ENCODE results near the gene TTI1. TPM values are rescaled to one million over a fixed set of nuclear protein-coding genes. Genes with fewer than 3 reads are reported as not detected.

Gene TTI1
- total and polyA plus RNA-seq, 12 donors: 8.3 to 14.8 (median 11.2) TPM

DNA sequence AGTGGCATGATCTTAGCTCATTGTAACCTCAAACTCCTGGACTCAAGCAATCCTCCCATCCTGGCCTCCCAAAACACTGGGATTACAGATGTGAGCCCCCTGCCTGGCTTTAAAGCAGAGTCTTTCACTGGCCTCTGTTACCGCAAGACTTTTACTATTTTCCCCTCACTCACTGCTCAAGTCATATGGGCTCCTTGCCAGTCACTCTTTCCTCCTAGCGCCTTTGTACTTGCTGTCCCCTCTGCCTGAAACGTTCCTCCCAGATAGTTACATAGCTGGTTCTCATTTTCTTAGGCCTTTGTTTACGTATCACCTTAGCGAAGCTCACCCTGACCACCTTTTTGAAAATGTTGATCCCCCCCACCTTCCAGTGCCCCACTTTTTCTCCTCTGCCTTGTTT lies 29.6 kb upstream of the TTI1 start:
- TF ChIP-seq, protein P1, sequence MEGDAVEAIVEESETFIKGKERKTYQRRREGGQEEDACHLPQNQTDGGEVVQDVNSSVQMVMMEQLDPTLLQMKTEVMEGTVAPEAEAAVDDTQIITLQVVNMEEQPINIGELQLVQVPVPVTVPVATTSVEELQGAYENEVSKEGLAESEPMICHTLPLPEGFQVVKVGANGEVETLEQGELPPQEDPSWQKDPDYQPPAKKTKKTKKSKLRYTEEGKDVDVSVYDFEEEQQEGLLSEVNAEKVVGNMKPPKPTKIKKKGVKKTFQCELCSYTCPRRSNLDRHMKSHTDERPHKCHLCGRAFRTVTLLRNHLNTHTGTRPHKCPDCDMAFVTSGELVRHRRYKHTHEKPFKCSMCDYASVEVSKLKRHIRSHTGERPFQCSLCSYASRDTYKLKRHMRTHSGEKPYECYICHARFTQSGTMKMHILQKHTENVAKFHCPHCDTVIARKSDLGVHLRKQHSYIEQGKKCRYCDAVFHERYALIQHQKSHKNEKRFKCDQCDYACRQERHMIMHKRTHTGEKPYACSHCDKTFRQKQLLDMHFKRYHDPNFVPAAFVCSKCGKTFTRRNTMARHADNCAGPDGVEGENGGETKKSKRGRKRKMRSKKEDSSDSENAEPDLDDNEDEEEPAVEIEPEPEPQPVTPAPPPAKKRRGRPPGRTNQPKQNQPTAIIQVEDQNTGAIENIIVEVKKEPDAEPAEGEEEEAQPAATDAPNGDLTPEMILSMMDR (IDR thresholded peaks at IDR 0.05): no peak
- DNase-seq: no peak
- H3K27ac ChIP-seq: no peak overlapping the region
- H3K9me3 ChIP-seq: no peaks in the 10 kb centered on the region
- ATAC-seq: no peak
- peaks cover 0 to 31% (median 24%) of the 10 kb centered on the region in 9 donors for H3K4me1 ChIP-seq
- WGBS, 2 donors: 70 to 75% methylated on average over 5 of the region's 5 CpGs
- peaks cover 0 to 100% (median 43%) of the 10 kb centered on the region in 9 donors for H3K36me3 ChIP-seq
- intact Hi-C loops (cut with DNase I): loop anchor here in 2 of 10 donors (5.0 kb wide), 2 partner anchors 99 to 159 kb away; no protein-coding TSS in a partner anchor
- no peak overlapping the region for H3K4me3 ChIP-seq
- no peaks in the 10 kb centered on the region for H3K27me3 ChIP-seq

DNA sequence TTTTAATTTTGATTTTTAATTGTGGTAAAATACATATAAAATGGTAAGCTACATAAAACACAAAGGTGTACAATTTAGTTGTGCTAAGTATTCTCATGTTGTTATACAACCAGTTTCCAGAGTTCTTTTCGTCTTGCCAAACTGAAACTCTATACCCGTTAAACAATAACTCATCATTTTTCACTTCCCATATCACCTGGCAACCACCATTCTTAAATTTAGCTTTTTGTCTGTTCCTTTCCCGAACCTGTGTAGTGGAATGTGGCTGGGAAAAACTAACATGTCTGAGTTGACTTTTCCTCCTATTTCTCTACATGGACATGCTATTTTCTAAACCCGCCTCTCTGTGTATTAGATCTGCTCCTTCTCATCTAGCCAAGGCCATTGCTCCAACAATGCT lies 27.9 kb upstream of the TTI1 start:
- Histone ChIP-seq H3K4me1 (peaks cover 0 to 27% (median 11%) of the 10 kb centered on the region in 9 donors), H3K9me3 (no peaks in the 10 kb centered on the region), H3K27me3 (no peaks in the 10 kb centered on the region), H3K27ac (peak overlapping the region in 1 of 10 donors; percentile 3), H3K36me3 (peaks cover 0 to 99% (median 43%) of the 10 kb centered on the region in 9 donors), H3K4me3 (no peak overlapping the region)
- DNase-seq: no peak
- intact Hi-C loops (cut with DNase I): loop anchor here in 2 of 10 donors (5.0 kb wide), 2 partner anchors 101 to 161 kb away; no protein-coding TSS in a partner anchor
- 77 to 88% methylated on average over 4 of the region's 4 CpGs for WGBS, 2 donors
- TF ChIP-seq, protein P1 (IDR thresholded peaks at IDR 0.05): no peak
- no peak for ATAC-seq

DNA sequence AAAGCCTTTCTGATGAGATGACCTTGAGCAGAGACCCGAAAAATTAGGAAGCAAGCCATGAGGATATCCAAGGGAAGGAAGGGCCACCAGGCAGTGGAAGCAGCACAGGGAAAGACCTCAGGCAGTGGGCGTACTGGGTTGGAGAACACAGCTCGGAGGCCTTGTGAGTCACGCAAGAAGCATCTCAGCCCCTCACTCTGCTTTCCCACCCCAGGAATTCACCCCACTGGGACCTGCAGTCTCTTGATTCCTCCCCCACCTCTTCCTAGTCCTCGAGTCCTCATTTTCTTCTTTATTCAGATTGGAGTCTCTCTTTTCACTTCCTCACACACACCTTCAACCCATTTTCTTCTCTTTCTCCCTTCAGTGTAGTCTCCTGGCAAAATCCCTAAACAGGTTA lies 27.3 kb upstream of the TTI1 start:
- H3K36me3 ChIP-seq: peaks cover 0 to 99% (median 43%) of the 10 kb centered on the region in 9 donors
- no peaks in the 10 kb centered on the region for H3K27me3 ChIP-seq
- H3K4me1 ChIP-seq: peaks cover 0 to 25% (median 10%) of the 10 kb centered on the region in 9 donors
- TF ChIP-seq, protein P1 (IDR thresholded peaks at IDR 0.05): no peak
- no peak overlapping the region for H3K4me3 ChIP-seq
- H3K27ac ChIP-seq: peak overlapping the region in 2 of 10 donors; percentile 3 to 28
- H3K9me3 ChIP-seq: no peaks in the 10 kb centered on the region
- no peak for ATAC-seq
- WGBS, 2 donors: 74 to 76% methylated on average over 5 of the region's 5 CpGs
- intact Hi-C loops (cut with DNase I): loop anchor here in 2 of 10 donors (5.0 kb wide), 2 partner anchors 102 to 162 kb away; no protein-coding TSS in a partner anchor
- no peak for DNase-seq

DNA sequence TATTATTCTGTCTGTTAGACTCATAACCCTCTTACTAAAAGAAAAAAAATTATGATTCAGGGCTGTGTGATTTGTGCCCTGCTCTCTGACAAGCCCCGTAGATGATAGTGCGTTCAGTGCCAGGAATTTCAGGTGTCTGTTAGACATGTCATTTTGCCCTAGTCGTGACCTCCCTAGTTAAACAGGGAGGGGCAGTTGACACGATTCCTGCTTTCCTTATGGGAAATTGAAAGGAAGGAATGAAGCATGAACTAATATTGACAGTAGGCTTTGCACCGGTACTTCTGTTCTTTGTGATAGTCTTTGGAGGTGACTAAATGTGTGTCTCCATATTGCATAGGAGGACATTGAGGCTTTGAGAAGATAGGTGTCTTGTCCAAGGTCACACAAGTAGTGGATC lies 26.6 kb upstream of the TTI1 start:
- WGBS, 2 donors: 65 to 72% methylated on average over 5 of the region's 5 CpGs
- H3K27ac ChIP-seq: peak overlapping the region in 1 of 10 donors; percentile 28
- TF ChIP-seq, protein P1 (IDR thresholded peaks at IDR 0.05): no peak
- H3K4me1 ChIP-seq: peaks cover 0 to 26% (median 12%) of the 10 kb centered on the region in 9 donors
- H3K27me3 ChIP-seq: no peaks in the 10 kb centered on the region
- H3K4me3 ChIP-seq: no peak overlapping the region
- peaks cover 0 to 98% (median 43%) of the 10 kb centered on the region in 9 donors for H3K36me3 ChIP-seq
- H3K9me3 ChIP-seq: no peaks in the 10 kb centered on the region
- DNase-seq: no peak
- intact Hi-C loops (cut with DNase I): loop anchor here in 8 of 10 donors (2.0 to 5.0 kb wide), 7 partner anchors 102 to 262 kb away; partner anchors contain the start of gene TGM2 (in 4 of the 8)
- no peak for ATAC-seq
